GM12801 (cell line): ENCODE data around the gene MLLT3.

Experiments
- TF ChIP-seq, protein P1 (sequence below): IDR thresholded peaks from one replicate; pipeline ENCODE4 v1.5.1; 2011; ENCODE audit warnings: control low read depth; ENCODE audit not compliant: insufficient read length; ENCODE audit errors: extremely low read depth

The MLLT3 gene

DNA sequence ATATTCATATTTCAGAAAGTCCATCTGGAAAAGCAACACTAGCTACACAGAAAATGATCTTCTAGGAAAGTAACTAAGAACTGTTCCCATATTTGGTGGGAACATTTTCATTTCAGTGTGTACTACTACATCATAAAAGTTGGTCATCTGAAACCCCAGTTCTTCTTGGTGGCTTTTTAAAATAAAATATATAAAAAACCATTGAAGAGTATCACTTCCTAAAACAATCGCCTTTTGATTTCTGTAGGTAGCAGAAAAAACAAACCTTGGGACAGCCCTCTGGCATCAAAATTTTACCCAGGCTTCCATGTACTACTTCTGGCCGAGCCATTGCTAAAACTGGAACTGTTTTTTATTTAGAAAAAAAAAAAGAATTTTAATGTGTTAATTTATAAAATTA lies 158.5 kb downstream of the MLLT3 start:
- TF ChIP-seq, protein P1, sequence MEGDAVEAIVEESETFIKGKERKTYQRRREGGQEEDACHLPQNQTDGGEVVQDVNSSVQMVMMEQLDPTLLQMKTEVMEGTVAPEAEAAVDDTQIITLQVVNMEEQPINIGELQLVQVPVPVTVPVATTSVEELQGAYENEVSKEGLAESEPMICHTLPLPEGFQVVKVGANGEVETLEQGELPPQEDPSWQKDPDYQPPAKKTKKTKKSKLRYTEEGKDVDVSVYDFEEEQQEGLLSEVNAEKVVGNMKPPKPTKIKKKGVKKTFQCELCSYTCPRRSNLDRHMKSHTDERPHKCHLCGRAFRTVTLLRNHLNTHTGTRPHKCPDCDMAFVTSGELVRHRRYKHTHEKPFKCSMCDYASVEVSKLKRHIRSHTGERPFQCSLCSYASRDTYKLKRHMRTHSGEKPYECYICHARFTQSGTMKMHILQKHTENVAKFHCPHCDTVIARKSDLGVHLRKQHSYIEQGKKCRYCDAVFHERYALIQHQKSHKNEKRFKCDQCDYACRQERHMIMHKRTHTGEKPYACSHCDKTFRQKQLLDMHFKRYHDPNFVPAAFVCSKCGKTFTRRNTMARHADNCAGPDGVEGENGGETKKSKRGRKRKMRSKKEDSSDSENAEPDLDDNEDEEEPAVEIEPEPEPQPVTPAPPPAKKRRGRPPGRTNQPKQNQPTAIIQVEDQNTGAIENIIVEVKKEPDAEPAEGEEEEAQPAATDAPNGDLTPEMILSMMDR: no peak

DNA sequence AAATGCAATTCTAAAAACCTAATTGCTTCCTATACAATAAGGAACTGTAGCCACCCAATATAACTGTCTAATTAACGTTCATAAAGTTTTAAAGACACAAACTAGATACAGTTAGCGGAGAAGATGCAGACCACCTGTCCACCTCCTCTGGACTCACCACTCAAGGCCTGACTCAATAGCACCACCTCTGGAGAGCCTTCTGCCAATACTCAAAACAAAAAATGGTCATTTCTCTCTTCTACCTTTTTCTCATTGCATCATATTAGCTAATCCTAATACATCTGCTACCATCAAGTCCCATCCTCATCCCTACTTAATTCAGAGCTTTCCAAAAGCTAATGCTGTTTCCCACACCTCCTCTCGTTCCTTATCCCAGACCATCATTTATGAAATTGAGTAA lies 159.9 kb downstream of the MLLT3 start:
- TF ChIP-seq, protein P1: no peak

DNA sequence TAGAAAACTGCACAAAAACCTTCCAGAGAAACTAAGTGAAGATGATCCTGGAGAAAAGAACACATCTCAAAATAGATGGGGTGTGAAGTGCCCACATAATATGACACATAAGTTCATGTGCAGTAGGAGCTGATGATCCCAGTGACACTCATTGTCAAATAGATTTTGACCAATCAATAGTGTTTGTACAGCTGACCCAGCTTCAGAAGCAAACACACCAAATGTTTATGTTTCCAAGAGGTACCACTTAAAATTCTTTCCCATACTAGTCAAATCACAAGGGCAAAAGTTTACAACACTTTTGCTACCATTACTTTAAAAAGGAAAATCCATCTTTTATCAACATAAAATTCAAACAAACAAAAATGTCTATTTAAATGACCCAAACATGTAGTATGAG lies 175.0 kb downstream of the MLLT3 start:
- TF ChIP-seq, protein P1: no peak

DNA sequence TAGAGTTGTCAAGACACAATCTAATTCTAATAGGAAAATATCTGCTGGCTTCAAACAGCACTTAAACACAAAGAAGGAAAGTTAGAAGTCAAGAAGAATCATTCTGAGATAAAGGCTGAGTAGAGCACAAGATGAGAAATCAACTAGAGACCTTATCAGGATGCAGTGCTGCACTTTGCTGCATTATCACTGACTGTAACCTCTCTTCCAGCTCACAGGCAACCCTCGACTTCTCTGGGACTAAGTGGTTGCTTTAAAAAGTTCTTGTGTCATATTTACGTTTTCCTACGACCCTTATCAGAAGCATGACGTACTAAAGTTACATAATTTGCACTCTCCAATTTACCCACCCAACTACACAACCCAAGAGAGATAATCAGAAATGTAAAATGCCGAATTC lies 176.1 kb downstream of the MLLT3 start:
- TF ChIP-seq, protein P1: no peak

DNA sequence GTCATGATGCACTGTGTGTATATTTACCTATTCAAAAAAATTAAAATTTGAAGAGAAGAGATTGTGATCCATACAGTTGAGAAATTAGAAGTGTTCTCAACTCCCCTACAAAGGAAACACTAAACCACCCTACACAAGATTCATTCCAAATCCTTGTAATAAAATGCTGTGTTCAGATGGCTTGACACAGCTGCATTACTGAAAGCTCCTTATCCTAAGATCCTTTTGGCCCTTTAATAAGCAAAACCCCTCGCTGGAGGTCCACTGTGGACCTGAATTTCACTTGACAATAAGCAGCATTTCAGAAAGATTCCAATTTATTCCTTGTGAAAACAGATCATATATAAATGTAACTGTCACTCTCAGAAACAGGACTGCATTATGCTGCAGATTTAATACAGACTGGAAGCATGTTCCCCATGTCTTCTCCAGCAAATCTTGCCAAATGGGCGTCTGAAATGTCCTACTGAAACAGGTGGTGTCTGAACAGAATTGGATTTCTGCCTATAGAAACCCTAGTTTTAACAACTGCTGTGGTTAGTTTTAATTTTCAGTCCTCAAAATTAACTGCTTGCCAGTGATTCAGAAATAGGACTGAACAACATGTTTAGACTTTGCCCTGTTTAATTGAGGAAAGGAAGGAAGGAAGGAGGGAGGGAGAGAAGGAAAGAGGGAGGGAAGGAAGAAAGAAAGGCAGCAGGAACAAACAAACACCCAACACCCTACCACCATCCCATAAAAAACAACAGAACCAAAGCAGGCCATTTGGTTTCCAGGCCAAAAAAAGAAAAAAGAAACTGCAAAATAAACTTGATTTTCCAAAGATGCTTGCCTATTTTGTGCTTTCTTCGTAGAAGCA lies 179.6 kb downstream of the MLLT3 start:
- TF ChIP-seq, protein P1: no peak

DNA sequence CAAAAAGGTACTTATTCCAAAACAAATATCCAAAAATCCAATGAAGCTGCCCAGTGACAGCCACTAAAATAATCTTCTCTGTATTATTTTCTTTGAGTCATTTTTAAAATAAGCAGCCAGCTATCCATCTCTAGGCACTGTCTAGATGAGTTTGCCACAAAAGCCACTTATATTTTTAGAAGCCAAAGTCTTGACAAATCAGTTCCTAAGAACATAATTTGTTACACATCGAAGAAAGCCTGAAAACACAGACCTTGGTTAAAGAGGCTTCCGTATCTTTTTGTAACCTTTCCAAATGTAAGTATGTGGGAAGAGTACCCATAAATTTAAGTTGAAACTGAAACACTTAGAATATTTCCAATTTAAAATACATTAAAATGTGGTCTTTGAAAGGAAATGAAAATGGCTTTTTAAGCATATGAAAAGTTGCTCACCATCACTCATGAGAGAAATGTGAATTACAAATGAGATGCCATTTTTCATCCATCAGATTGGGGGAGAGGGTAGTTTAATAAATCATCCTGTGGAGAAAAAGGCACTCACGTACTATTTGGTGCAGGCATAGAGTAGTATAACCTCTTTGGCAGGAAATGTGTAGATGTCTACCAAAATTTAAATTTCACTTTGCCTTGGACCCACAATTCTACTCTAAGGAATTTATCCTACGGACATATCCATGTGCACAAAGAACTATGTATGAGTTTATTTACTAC lies 180.4 kb downstream of the MLLT3 start:
- TF ChIP-seq, protein P1: no peak

DNA sequence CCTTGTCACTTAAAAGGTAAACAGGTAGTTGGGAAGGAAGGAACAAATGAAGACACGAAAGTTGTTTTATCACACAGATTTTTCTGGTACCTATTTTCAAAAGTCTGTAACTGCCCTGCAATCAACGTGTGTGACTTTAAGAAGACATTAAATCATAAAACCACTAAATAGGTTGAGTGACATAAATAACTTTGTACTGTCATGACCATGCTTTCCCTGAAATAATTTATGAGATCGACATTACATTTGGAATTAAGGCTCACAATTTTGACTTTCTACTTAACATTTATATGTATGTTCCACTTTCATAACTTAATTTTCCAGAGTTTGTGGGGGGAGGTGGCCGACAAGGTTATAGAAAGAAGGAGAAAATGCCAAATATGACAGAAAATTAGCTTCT lies 181.1 kb downstream of the MLLT3 start:
- TF ChIP-seq, protein P1: no peak
